Upper lobe of left lung (tissue), 6 donors: ENCODE data around the gene MMP24. TPM values are rescaled to one million over a fixed set of nuclear protein-coding genes. Genes with fewer than 3 reads are reported as not detected.
A peak's percentile ranks its signal among the peaks of the same experiment; 100 is the strongest.

Experiments
- ATAC-seq, 2 donors: fragments of 200-7000 bp; cut with Tn5 transposase; one replicate each; pipeline ENCODE4 v1.9.1; 2022; ENCODE audit warnings: mild to moderate bottlenecking in 2 of 2, moderate library complexity in 2 of 2; ENCODE audit not compliant: low FRiP score in 2 of 2
- DNase-seq, 2 donors: peaks; one replicate each; pipeline ENCODE4 v3.0.0-alpha.2; 2019 to 2020
- H3K27ac ChIP-seq, 4 donors: fragments of 200-600 bp; sonication (generic); one replicate each; pipeline ENCODE4 v1.5.1; 2016 to 2019
- H3K27me3 ChIP-seq, 4 donors: fragments of 200-600 bp; sonication (generic); one replicate each; pipeline ENCODE4 v1.5.1; 2017 to 2019
- H3K36me3 ChIP-seq, 4 donors: fragments of 200-600 bp; sonication (generic); one replicate each; pipeline ENCODE4 v1.5.1; 2016 to 2019
- H3K4me1 ChIP-seq, 4 donors: fragments of 200-600 bp; sonication (generic); one replicate each; pipeline ENCODE4 v1.5.1; 2018 to 2019
- H3K4me3 ChIP-seq, 4 donors: fragments of 200-600 bp; sonication (generic); one replicate each; pipeline ENCODE4 v1.5.1; 2017 to 2019; ENCODE audit warnings: mild to moderate bottlenecking in 2 of 4, moderate library complexity in 1 of 4
- H3K9me3 ChIP-seq, 4 donors: fragments of 200-600 bp; sonication (generic); one replicate each; pipeline ENCODE4 v1.5.1; 2018 to 2019
- CTCF ChIP-seq, 6 experiments: fragments of 450-650 bp in 4 of 6; fragments of 200-600 bp in 2 of 6; sonication (generic) in 2 of 6; IDR thresholded peaks; one replicate each; pipeline ENCODE4 v1.5.1; 2016 to 2019; ENCODE audit warnings: antibody characterized with exemption in 6 of 6
- EP300 ChIP-seq, 4 donors: sonication (generic); formaldehyde crosslinking; IDR thresholded peaks; one replicate each; pipeline ENCODE4 v1.5.1; 2017; ENCODE audit warnings: antibody characterized with exemption in 4 of 4, control low read depth in 2 of 4
- POLR2A ChIP-seq, 4 donors: fragments of 450-650 bp; IDR thresholded peaks; one replicate each; pipeline ENCODE4 v1.5.1; 2016 to 2017; ENCODE audit warnings: antibody characterized with exemption in 4 of 4, mild to moderate bottlenecking in 2 of 4
- POLR2AphosphoS5 ChIP-seq, 2 donors: sonication (generic); formaldehyde crosslinking; IDR thresholded peaks; one replicate each; pipeline ENCODE4 v1.5.1; 2017; ENCODE audit warnings: antibody characterized with exemption in 2 of 2
- WGBS, 2 donors: methylation state at CpG; one replicate each; pipeline ENCODE4 v1.1.5; 2017 to 2018; 5-methylcytosine and 5-hydroxymethylcytosine counted together
- total RNA-seq, 6 donors: library from RNA; depleted of rRNA in 4 of 6; stranded (reverse); fragments of >200 nt in 4 of 6; gene quantifications; one replicate each; pipeline versions ENCODE4 v1.1.0 to v1.2.1, GENCODE V29; 2016 to 2021
- donor health status: DM: no; HTN: no; CAD: no; lungs with moderate emphysema.
- donor health status: DM: no; HTN: yes; CAD: no; lungs with severe emphysema.

The MMP24 gene
- total RNA-seq, 6 donors from 2014 or later, result 7.3 to 25.4 (median 15.6) TPM

- 91 to 100% methylated on average over 1 to 2 of the region's 2 CpGs for WGBS, 2 donors
- ATAC-seq, result no peak
- Histone ChIP-seq H3K4me1 (peaks cover 0 to 12% (median 4%) of the 10 kb centered on the region in 4 donors), H3K27me3 (no peaks in the 10 kb centered on the region), H3K27ac (no peak overlapping the region), H3K4me3 (no peak overlapping the region), H3K36me3 (peaks cover 0 to 3% (median 0%) of the 10 kb centered on the region in 4 donors), H3K9me3 (no peaks in the 10 kb centered on the region)
- no peak for DNase-seq
- TF ChIP-seq POLR2A (IDR thresholded peaks at IDR 0.05) (no peak), EP300 (IDR thresholded peaks at IDR 0.05) (no peak), CTCF (IDR thresholded peaks at IDR 0.05) (no peak), POLR2AphosphoS5 (IDR thresholded peaks at IDR 0.05) (no peak)
Observed at GRCh38 chr20:35316086-35316485, 89.6 kb downstream of the MMP24 start.

GRCh38 chr20:35317416-35318210 lies 91.1 kb downstream of the MMP24 start:
- Histone ChIP-seq H3K36me3 (peaks cover 0 to 3% (median 0%) of the 10 kb centered on the region in 4 donors), H3K27ac (peak overlapping the region in 2 of 4 donors; percentile 5 to 32), H3K4me3 (no peak overlapping the region), H3K9me3 (no peaks in the 10 kb centered on the region), H3K27me3 (no peaks in the 10 kb centered on the region), H3K4me1 (peaks cover 0 to 12% (median 4%) of the 10 kb centered on the region in 4 donors)
- DNase-seq (no peak), ATAC-seq (no peak)
- TF ChIP-seq CTCF (IDR thresholded peaks at IDR 0.05) (no peak), POLR2AphosphoS5 (IDR thresholded peaks at IDR 0.05) (no peak), EP300 (IDR thresholded peaks at IDR 0.05) (no peak), POLR2A (IDR thresholded peaks at IDR 0.05) (no peak)
- WGBS, 2 donors, result 89 to 96% methylated on average over 5 of the region's 5 CpGs

- Histone ChIP-seq H3K36me3 (peaks cover 0 to 3% (median 0%) of the 10 kb centered on the region in 4 donors), H3K4me3 (no peak overlapping the region), H3K27ac (peak overlapping the region in 1 of 4 donors; percentile 32), H3K4me1 (peaks cover 0 to 12% (median 4%) of the 10 kb centered on the region in 4 donors), H3K9me3 (no peaks in the 10 kb centered on the region), H3K27me3 (no peaks in the 10 kb centered on the region)
- peak; percentile 42 to 45 for ATAC-seq
- TF ChIP-seq POLR2AphosphoS5 (IDR thresholded peaks at IDR 0.05) (peak; percentile 28 to 41), POLR2A (IDR thresholded peaks at IDR 0.05) (no peak), CTCF (IDR thresholded peaks at IDR 0.05) (no peak), EP300 (IDR thresholded peaks at IDR 0.05) (peak in 1 of 4 donors; percentile 66)
- 70 to 81% methylated on average over 6 of the region's 6 CpGs for WGBS, 2 donors
- peak in 1 of 2 donors; percentile 60 for DNase-seq
Observed at GRCh38 chr20:35318502-35319157, 92.1 kb downstream of the MMP24 start.

GRCh38 chr20:35319192-35319870 lies 92.8 kb downstream of the MMP24 start:
- Histone ChIP-seq H3K27me3 (no peaks in the 10 kb centered on the region), H3K36me3 (peaks cover 0 to 2% (median 0%) of the 10 kb centered on the region in 4 donors), H3K4me1 (peaks cover 0 to 12% (median 4%) of the 10 kb centered on the region in 4 donors), H3K27ac (peak overlapping the region in 1 of 4 donors; percentile 12), H3K4me3 (no peak overlapping the region), H3K9me3 (no peaks in the 10 kb centered on the region)
- ATAC-seq (no peak), DNase-seq (no peak)
- 61 to 67% methylated on average over 5 of the region's 5 CpGs for WGBS, 2 donors
- TF ChIP-seq POLR2A (IDR thresholded peaks at IDR 0.05), result no peak
- no peak for TF ChIP-seq CTCF (IDR thresholded peaks at IDR 0.05)
- TF ChIP-seq EP300 (IDR thresholded peaks at IDR 0.05), result no peak
- no peak for TF ChIP-seq POLR2AphosphoS5 (IDR thresholded peaks at IDR 0.05)
